A549 (cell line): ENCODE results near the gene HSPH1.

ENCODE experiments used
- CEBPB ChIP-seq, 2 experiments: fragments of >200 bp in 1 of 2; sonication (Bioruptor Twin) in 1 of 2; formaldehyde crosslinking in 1 of 2; IDR thresholded peaks; 2 replicates each; pipeline ENCODE4 v1.6.1; 2012 to 2016
- CHD2 ChIP-seq: fragments of 150-350 bp; IDR thresholded peaks from 2 replicates; pipeline ENCODE4 v1.6.1; 2014; ENCODE audit warnings: low read length; ENCODE audit not compliant: partially characterized antibody
- CTCF ChIP-seq: fragments of >200 bp; sonication (Bioruptor Twin); formaldehyde crosslinking; IDR thresholded peaks from 3 replicates; pipeline ENCODE4 v1.5.1; 2016
- HDAC2 ChIP-seq: fragments of 200-600 bp; sonication (generic); IDR thresholded peaks from 2 replicates; pipeline ENCODE4 v1.6.1; 2016
- JUN ChIP-seq, 2 experiments: fragments of >200 bp; sonication (Bioruptor Twin); formaldehyde crosslinking; IDR thresholded peaks; 2 replicates in 1 of 2; 3 replicates in 1 of 2; pipeline ENCODE4 v1.6.1; 2016 to 2017
- KDM5A ChIP-seq: fragments of 200-600 bp; sonication (generic); IDR thresholded peaks from 2 replicates; pipeline ENCODE4 v1.6.1; 2016; ENCODE audit warnings: antibody characterized with exemption, mild to moderate bottlenecking
- PBX3 ChIP-seq: IDR thresholded peaks from 2 replicates; pipeline ENCODE4 v1.6.1; 2012
- PHF8 ChIP-seq: fragments of 200-600 bp; sonication (generic); IDR thresholded peaks from 2 replicates; pipeline ENCODE4 v1.6.1; 2016; ENCODE audit warnings: low read depth, mild to moderate bottlenecking, antibody characterized with exemption, moderate library complexity, borderline replicate concordance
- POLR2A ChIP-seq: IDR thresholded peaks from 2 replicates; pipeline ENCODE4 v1.6.1; 2012; ENCODE audit warnings: mild to moderate bottlenecking, low read length
- RAD21 ChIP-seq, 2 experiments: fragments of >200 bp in 1 of 2; sonication (Bioruptor Twin) in 1 of 2; formaldehyde crosslinking in 1 of 2; IDR thresholded peaks in 1 of 2; conservative IDR thresholded peaks in 1 of 2; 2 replicates in 1 of 2; 3 replicates in 1 of 2; pipeline ENCODE4 v1.6.1; 2012 to 2018; ENCODE audit warnings: inconsistent platforms in 1 of 2
- SMC3 ChIP-seq: fragments of >200 bp; sonication (Bioruptor Twin); formaldehyde crosslinking; IDR thresholded peaks from 3 replicates; pipeline ENCODE4 v1.6.1; 2018; ENCODE audit warnings: inconsistent platforms

- TF ChIP-seq CTCF (no peak), SMC3 (no peak), CHD2 (no peak), PBX3 (no peak), JUN (IDR thresholded peaks at IDR 0.05) (no peak), KDM5A (no peak), POLR2A (no peak), CEBPB (IDR thresholded peaks at IDR 0.05) (no peak), RAD21 (conservative IDR thresholded peaks at IDR 0.05 in 1 of 2, IDR thresholded peaks at IDR 0.05 in 1 of 2) (no peak), PHF8 (no peak), HDAC2 (no peak)
Measured at GRCh38 chr13:31179754-31180153, 18.1 kb upstream of the HSPH1 start.
